ENCODE data around the gene KSR2. TPM values are rescaled to one million over a fixed set of nuclear protein-coding genes. Genes with fewer than 3 reads are reported as not detected.

The KSR2 gene
- total RNA-seq, 2 experiments from 2014 or later = 0.12 to 0.45 TPM

DNA sequence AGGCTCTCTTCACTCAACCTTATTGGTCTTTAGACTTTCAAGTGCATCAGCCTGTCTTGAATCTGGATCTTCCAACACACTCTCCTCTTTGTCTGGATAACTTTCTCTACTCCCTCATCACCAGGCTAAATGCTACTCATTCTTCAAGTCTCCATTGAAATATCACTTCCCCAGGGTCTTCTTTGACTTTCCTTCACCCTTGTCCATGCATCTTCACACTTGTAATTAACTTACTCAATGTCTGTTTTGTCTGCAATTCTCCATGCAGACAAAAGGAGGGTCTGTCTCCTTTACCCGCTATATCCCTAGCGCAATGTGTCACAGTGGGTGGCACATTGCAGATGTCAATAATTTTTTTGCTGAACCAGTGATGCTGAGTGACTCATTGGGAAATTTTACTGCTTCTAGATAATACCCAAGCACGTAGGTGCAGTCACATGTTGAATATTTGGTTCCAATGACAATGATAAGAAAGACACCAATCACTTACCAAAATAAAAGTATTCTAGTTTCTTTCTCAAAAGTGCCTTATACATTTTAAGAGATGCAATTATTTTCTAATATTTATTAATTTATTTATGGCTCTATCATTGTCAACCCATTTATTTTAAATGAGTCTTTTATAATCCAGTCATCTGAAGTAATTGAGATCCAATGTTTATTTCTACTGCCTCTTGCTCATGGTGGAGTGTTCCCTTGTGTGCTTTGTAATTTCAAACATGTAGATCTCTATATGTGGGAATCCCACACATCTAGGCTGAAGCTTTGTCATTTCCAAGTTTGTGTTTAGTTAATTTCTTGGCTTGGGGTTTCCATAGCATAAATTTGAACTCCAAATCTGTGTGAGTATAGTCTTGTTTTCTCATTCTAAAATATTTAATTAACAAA, 26.0 kb upstream of the KSR2 start:
- Mint-ChIP-seq H3K9me3 (peaks cover 11% of the 10 kb centered on the region), H3K4me1 (ENCODE audit: low read depth) (peaks cover 11% of the 10 kb centered on the region), H3K27ac (no peak overlapping the region), H3K4me3 (no peak overlapping the region), H3K36me3 (peaks cover 2% of the 10 kb centered on the region), H3K27me3 (peaks cover 4% of the 10 kb centered on the region)
- peak; percentile 16 for DNase-seq
- ChIA-PET CTCF (interaction anchor here (1.1 kb wide), 1 partner anchor 119 kb away, joined by 3 read pairs; no protein-coding TSS in a partner anchor), POLR2A (no interaction called here)
- intact Hi-C loops (cut with micrococcal nuclease) = no loop called here

DNA sequence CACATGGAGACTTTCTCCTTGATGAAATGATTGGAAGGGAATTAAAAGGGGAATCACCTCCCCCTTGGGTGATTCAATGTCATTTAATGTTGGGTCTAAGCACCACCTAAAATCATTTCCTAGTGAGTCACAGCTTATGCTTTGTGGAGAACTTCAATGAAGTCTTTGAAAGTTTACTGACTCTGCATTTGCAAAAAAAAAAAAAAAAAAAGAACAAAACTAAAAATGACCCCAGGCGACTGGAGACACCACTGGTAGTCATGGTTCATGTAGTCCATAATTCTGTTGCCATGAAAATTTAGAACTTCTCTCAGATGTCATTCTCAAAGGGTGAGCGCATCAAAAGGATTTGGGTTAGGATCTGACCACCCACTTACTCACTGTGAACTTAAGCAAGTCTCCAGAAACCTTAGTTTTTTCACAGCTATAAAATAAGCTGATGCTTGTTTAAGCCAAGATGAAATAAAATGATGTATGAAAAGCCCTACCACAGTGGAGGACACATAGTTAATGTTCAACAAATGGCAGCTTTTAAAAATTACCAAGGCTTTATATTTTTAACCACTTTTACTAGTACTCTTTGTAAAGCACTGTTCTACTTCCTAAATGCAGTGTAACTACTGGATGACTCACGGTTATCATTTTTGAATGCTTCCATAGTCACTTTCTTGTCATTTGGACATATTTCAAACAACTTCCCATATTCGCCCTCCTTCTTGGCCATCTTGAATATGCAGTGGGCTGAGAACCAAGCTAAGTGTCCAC, 18.1 kb upstream of the KSR2 start:
- H3K9me3 Mint-ChIP-seq = peaks cover 8% of the 10 kb centered on the region
- POLR2A ChIA-PET = interaction anchor here (0.5 kb wide), 1 partner anchor 227 kb away, joined by 3 read pairs; no protein-coding TSS in a partner anchor
- peaks cover 2% of the 10 kb centered on the region for H3K4me1 Mint-ChIP-seq (ENCODE audit: low read depth)
- H3K36me3 Mint-ChIP-seq = no peaks in the 10 kb centered on the region
- H3K27ac Mint-ChIP-seq = no peak overlapping the region
- intact Hi-C loops (cut with micrococcal nuclease) = no loop called here
- no peak for DNase-seq
- H3K27me3 Mint-ChIP-seq = peaks cover 6% of the 10 kb centered on the region
- CTCF ChIA-PET = no interaction called here
- no peak overlapping the region for H3K4me3 Mint-ChIP-seq

DNA sequence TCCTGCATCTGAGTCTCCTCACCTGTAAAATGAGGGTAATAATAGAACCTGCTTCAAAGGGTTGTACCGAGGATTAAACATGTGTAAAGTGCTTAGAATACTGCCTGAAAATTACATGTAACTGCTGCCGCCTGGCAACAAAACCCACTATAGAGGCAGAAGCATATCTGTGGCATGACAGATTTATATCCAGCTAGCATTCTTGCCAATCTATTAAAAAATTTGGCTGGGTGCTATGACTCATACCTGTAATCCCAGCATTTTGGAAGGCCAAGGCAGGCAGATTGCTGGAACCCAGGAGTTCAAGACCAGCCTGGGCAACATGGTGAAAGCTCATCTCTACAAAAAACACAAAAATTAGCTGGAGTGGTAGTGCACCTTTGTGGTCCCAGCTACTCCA, 16.4 kb upstream of the KSR2 start:
- peaks cover 7% of the 10 kb centered on the region for H3K27me3 Mint-ChIP-seq
- H3K36me3 Mint-ChIP-seq = no peaks in the 10 kb centered on the region
- H3K4me3 Mint-ChIP-seq = no peak overlapping the region
- H3K9me3 Mint-ChIP-seq = peaks cover 8% of the 10 kb centered on the region
- H3K4me1 Mint-ChIP-seq (ENCODE audit: low read depth) = peaks cover 3% of the 10 kb centered on the region
- intact Hi-C loops (cut with micrococcal nuclease) = no loop called here
- POLR2A ChIA-PET = interaction anchor here (0.6 kb wide), 1 partner anchor 178 kb away, joined by 4 read pairs; no protein-coding TSS in a partner anchor
- no peak overlapping the region for H3K27ac Mint-ChIP-seq
- CTCF ChIA-PET = no interaction called here
- DNase-seq = no peak

DNA sequence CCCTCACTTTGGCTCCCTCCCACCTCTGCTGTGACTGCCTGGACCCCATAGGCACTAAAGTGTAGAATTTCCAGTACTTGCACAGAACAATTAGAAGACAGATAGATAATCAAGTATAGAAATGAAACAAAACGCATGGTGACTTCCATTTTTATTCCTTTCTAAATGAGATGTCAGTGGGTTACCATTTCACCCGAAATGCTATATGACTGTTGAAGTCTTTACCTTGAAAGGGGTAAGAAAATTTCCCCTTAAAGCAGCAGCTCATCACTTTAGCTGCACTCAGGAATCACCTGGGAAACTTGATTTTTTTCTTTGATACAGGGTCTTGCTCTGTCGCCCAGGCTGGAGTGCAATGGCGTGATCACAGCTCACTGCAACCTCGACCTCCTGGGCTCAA, 12.5 kb upstream of the KSR2 start:
- Mint-ChIP-seq H3K4me3 (no peak overlapping the region), H3K36me3 (no peaks in the 10 kb centered on the region), H3K4me1 (ENCODE audit: low read depth) (peaks cover 2% of the 10 kb centered on the region), H3K9me3 (no peaks in the 10 kb centered on the region), H3K27ac (no peak overlapping the region), H3K27me3 (peaks cover 12% of the 10 kb centered on the region)
- intact Hi-C loops (cut with micrococcal nuclease) = no loop called here
- DNase-seq = no peak
- ChIA-PET CTCF (interaction anchor here (0.8 kb wide), 1 partner anchor 17 kb away, joined by 4 read pairs; no protein-coding TSS in a partner anchor), POLR2A (no interaction called here)

DNA sequence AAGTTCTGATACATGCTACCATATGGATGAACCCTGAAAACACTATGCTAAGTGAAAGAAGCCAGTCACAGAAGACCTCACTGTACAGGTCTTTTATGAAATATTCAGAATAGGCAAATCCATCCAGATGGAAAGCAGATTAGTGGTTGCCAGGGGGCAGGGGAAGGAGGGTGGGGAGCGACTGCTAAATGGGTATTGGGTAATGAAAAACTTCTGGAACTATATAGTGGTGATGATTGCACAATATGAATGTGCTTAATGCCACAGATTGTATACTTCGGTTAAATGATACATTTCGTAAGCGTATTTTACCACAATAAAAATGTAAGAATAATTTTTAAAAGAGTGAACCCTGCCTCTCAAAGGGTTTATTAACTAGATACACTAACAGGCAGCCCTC, 11.8 kb upstream of the KSR2 start:
- no peak for DNase-seq
- H3K27ac Mint-ChIP-seq = no peak overlapping the region
- H3K27me3 Mint-ChIP-seq = peaks cover 15% of the 10 kb centered on the region
- ChIA-PET POLR2A (interaction anchor here (0.6 kb wide), 1 partner anchor 64 kb away, joined by 5 read pairs; no protein-coding TSS in a partner anchor), CTCF (no interaction called here)
- peaks cover 2% of the 10 kb centered on the region for H3K4me1 Mint-ChIP-seq (ENCODE audit: low read depth)
- no peaks in the 10 kb centered on the region for H3K36me3 Mint-ChIP-seq
- H3K9me3 Mint-ChIP-seq = no peaks in the 10 kb centered on the region
- intact Hi-C loops (cut with micrococcal nuclease) = no loop called here
- no peak overlapping the region for H3K4me3 Mint-ChIP-seq

DNA sequence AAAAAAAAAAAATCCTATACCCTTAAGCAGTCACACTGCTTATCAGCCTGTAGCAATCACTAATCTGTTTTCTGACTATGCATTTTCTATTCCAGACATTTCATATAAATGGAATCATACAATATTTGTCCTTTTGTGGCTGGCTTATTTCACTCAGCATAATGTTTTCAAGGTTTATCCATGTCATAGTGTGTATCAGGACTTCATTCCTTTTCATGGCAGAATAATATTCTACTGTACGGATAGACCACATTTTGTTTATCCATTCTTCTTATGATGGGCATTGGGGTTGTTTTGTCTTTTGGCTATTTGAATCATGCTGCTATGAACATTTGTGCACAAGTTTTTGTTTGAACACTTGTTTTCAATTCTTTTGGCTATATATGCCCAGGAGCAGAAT, 8.6 kb upstream of the KSR2 start:
- H3K27me3 Mint-ChIP-seq = peaks cover 21% of the 10 kb centered on the region
- H3K36me3 Mint-ChIP-seq = no peaks in the 10 kb centered on the region
- DNase-seq = no peak
- H3K27ac Mint-ChIP-seq = no peak overlapping the region
- intact Hi-C loops (cut with micrococcal nuclease) = no loop called here
- ChIA-PET CTCF (no interaction called here), POLR2A (no interaction called here)
- no peak overlapping the region for H3K4me3 Mint-ChIP-seq
- peaks cover 2% of the 10 kb centered on the region for H3K4me1 Mint-ChIP-seq (ENCODE audit: low read depth)
- no peaks in the 10 kb centered on the region for H3K9me3 Mint-ChIP-seq

DNA sequence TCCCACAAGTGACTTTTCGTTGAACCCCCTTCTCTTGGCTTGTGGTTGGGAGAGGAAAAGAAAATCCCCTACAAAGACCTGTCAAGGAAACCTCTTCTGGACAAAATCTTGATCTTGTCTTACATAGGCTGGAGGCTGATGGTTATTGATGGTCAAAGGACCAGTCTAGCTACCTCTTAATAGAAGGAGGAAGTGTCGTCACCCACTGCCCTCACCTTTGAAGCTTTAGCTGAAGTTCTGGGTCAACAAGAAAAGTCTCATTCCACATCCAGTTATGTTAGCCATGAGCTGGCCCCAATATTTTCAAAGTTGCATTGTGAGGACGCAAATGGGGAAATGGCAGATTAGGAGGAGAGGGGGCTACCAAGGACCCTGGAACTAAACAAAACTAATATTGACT, 6.2 kb upstream of the KSR2 start:
- ChIA-PET CTCF (no interaction called here), POLR2A (no interaction called here)
- Mint-ChIP-seq H3K4me3 (no peak overlapping the region), H3K9me3 (peaks cover 12% of the 10 kb centered on the region), H3K27me3 (peaks cover 29% of the 10 kb centered on the region), H3K36me3 (peaks cover 2% of the 10 kb centered on the region), H3K4me1 (ENCODE audit: low read depth) (no peaks in the 10 kb centered on the region), H3K27ac (no peak overlapping the region)
- intact Hi-C loops (cut with micrococcal nuclease) = no loop called here
- DNase-seq = no peak

DNA sequence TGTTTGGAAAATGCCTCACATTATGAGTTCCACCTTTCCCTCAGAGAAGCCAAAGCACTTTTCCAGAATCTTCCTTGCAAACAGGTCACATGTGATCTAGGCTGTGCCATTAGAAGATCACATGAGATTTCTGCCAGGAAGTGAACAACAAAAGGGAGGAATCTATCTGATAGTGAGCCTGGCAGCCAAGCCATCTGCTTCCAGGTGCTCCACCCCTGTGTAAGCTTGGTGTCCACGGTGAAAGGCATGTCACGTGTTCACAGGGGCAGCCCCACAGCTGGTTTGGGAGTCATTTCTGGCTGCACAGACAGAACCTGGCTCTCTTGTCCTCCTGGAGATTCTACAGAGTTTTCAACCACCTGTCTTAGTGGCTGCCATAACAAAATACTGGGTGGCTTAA, 3.5 kb upstream of the KSR2 start:
- CTCF ChIA-PET = no interaction called here
- H3K36me3 Mint-ChIP-seq = peaks cover 2% of the 10 kb centered on the region
- peaks cover 12% of the 10 kb centered on the region for H3K9me3 Mint-ChIP-seq
- intact Hi-C loops (cut with micrococcal nuclease) = no loop called here
- peaks cover 36% of the 10 kb centered on the region for H3K27me3 Mint-ChIP-seq
- H3K4me1 Mint-ChIP-seq (ENCODE audit: low read depth) = peaks cover 8% of the 10 kb centered on the region
- no peak for DNase-seq
- H3K4me3 Mint-ChIP-seq = no peak overlapping the region
- POLR2A ChIA-PET = no interaction called here
- H3K27ac Mint-ChIP-seq = no peak overlapping the region

DNA sequence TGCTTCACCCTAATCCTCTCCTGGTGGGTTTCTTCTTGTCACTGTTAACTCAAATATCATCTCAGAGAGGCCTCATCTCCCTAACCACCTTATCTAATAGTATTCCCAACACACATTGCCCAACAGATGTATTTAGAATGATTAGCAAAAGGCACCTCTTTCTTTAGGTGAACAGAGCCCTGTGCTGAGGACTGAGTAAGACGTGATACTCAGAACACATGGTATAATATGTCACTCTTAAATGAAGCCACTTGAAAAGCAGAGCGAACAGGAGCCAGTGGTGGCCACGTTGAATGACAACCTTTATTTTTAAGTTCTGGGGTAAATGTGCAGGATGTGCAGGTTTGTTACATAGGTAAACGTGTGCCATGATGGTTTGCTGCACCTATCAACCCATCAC, 1.5 kb upstream of the KSR2 start:
- CTCF ChIA-PET = no interaction called here
- H3K27me3 Mint-ChIP-seq = peaks cover 48% of the 10 kb centered on the region
- intact Hi-C loops (cut with micrococcal nuclease) = no loop called here
- peaks cover 8% of the 10 kb centered on the region for H3K4me1 Mint-ChIP-seq (ENCODE audit: low read depth)
- H3K9me3 Mint-ChIP-seq = peaks cover 12% of the 10 kb centered on the region
- DNase-seq = no peak
- H3K27ac Mint-ChIP-seq = no peak overlapping the region
- no peak overlapping the region for H3K4me3 Mint-ChIP-seq
- peaks cover 2% of the 10 kb centered on the region for H3K36me3 Mint-ChIP-seq
- POLR2A ChIA-PET = no interaction called here

DNA sequence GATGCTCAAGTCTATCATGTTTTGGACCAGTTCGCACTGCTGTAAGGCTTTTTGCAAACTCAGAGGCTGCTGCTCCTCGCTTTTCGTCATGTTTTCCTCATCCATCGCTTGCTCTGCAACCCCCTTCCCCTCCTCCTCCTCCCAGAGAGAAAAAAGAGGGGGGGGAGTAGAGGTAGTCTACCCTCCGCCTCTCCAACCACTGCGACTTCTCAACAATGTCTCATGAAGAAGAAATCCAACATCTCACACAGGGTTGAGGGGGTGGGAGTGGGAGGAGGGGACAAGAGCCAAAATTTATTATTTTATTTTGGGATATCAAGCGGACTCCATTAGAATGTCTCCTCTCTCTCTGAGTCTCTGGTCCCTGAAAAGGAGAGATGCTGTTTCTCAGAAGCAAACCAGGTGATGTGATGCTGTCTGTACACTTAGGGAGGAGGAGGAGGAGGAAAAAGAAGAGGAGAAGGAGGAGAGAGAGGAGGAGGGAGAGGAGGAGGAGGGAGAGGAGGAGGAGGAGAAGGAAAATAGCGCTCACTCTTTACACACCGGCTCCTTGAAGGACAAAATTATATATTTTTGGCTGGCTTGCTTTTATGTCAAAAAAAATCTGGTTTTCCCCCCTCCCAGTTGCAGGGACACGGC, 520 bp downstream of the KSR2 start:
- POLR2A ChIA-PET = interaction anchor here (1.0 kb wide), 1 partner anchor 49 kb away, joined by 3 read pairs; no protein-coding TSS in a partner anchor
- CTCF ChIA-PET = no interaction called here
- Mint-ChIP-seq H3K9me3 (peaks cover 12% of the 10 kb centered on the region), H3K4me1 (ENCODE audit: low read depth) (peaks cover 8% of the 10 kb centered on the region), H3K4me3 (peak overlapping the region; percentile 80), H3K36me3 (peaks cover 2% of the 10 kb centered on the region), H3K27ac (no peak overlapping the region), H3K27me3 (peaks cover 50% of the 10 kb centered on the region)
- DNase-seq = no peak
- intact Hi-C loops (cut with micrococcal nuclease) = loop anchor here (5.0 kb wide), 1 partner anchor 91 kb away; no protein-coding TSS in a partner anchor

DNA sequence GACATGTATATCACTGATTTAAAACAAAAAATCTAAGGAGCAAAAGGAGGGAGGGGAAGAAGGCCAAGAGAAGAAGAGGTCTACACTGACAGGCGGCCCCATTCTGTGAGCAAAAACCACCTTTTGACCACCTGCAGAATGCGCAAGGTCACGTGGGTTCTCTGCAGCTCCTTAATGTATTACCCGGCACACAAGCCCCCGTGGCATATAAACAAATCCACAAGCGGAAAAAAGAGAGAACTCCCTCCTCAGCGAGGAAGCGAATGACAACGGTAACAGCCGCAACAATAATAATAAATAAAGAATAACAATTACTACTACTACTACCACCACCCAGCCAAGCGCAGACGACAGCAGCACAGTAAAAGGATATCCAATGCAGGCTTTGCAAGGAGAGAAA, 1.3 kb downstream of the KSR2 start:
- no peak for DNase-seq
- Mint-ChIP-seq H3K36me3 (peaks cover 2% of the 10 kb centered on the region), H3K4me1 (ENCODE audit: low read depth) (peaks cover 8% of the 10 kb centered on the region), H3K4me3 (no peak overlapping the region), H3K27me3 (peaks cover 52% of the 10 kb centered on the region), H3K27ac (no peak overlapping the region), H3K9me3 (peaks cover 12% of the 10 kb centered on the region)
- intact Hi-C loops (cut with micrococcal nuclease) = loop anchor here (5.0 kb wide), 1 partner anchor 90 kb away; no protein-coding TSS in a partner anchor
- ChIA-PET POLR2A (no interaction called here), CTCF (interaction anchor here (0.6 kb wide), 1 partner anchor 154 kb away, joined by 3 read pairs; no protein-coding TSS in a partner anchor)

DNA sequence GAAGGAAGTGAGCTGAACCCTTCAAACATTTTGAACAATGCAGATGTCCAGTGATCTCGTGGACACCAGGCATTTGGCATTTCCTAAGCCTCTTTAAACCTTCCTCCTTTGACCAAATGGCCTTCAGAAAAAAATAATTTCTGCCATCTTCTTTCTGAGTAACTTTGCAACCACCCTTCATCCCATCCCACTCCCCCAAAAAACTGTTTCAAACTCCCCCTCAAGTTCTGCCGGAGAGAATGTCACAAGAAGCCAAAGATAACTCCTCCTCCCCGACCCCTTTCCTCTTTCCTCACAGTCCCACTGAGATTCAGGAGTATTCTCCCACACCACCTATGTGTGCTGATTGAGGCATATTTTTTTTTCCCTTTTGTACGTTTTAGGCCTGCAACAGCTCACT, 1.7 kb downstream of the KSR2 start:
- H3K4me3 Mint-ChIP-seq = no peak overlapping the region
- DNase-seq = no peak
- ChIA-PET POLR2A (no interaction called here), CTCF (interaction anchor here (0.6 kb wide), 1 partner anchor 155 kb away, joined by 3 read pairs; no protein-coding TSS in a partner anchor)
- H3K27me3 Mint-ChIP-seq = peaks cover 51% of the 10 kb centered on the region
- H3K4me1 Mint-ChIP-seq (ENCODE audit: low read depth) = peaks cover 8% of the 10 kb centered on the region
- peaks cover 10% of the 10 kb centered on the region for H3K9me3 Mint-ChIP-seq
- H3K36me3 Mint-ChIP-seq = peaks cover 2% of the 10 kb centered on the region
- intact Hi-C loops (cut with micrococcal nuclease) = loop anchor here (5.0 kb wide), 1 partner anchor 90 kb away; no protein-coding TSS in a partner anchor
- H3K27ac Mint-ChIP-seq = no peak overlapping the region

All from activated CD4-positive, alpha-beta memory T cell treated with anti-CD3 and anti-CD28 coated beads for 36 hours (primary cell).